Spleen (tissue), 7 donors: Measurements from ENCODE around the gene TMEM14A.

Experiments
- POLR2A ChIP-seq, 3 donors: fragments of 450-650 bp; IDR thresholded peaks; one replicate each; pipeline ENCODE4 v1.5.1; 2017; ENCODE audit warnings: antibody characterized with exemption in 3 of 3, mild to moderate bottlenecking in 1 of 3
- TF ChIP-seq, protein P1 (sequence below), 11 experiments: fragments of 200-600 bp in 7 of 11; fragments of 450-650 bp in 4 of 11; sonication (generic) in 4 of 11; IDR thresholded peaks in 8 of 11; conservative IDR thresholded peaks in 3 of 11; 1 replicate in 7 of 11; 2 replicates in 4 of 11; pipeline versions ENCODE4 v1.4.0 to v1.8.0; 2016 to 2021; ENCODE audit warnings: antibody characterized with exemption in 11 of 11, inconsistent platforms in 4 of 11, mild to moderate bottlenecking in 1 of 11
- donor health status: DM: no; HTN: no; CAD: no; lungs with moderate emphysema.
- donor health status: DM: no; HTN: no; CAD: no.
- donor health status: DM: no; HTN: no; CAD: no.

DNA sequence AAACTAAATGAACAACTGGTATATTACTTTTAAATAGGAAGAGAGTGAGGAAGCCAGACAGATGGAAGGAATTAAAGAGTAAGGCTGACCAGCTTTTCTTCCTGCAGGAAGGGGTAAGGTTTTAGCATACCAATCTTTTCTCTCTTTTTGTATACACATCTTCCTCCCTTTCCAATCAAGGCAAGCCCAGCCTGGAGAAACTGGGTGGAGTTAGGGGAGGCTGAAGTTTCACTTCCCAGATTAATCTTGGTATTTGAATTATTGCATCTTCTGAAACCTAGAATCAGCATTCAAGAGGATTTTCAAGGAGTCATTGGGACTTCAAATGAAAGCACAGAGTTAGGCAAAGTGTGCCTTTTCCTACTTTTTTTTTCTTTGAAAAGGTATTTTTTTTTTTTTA is 33.1 kb downstream of the TMEM14A start:
- TF ChIP-seq POLR2A (IDR thresholded peaks at IDR 0.05): no peak
- TF ChIP-seq, protein P1, sequence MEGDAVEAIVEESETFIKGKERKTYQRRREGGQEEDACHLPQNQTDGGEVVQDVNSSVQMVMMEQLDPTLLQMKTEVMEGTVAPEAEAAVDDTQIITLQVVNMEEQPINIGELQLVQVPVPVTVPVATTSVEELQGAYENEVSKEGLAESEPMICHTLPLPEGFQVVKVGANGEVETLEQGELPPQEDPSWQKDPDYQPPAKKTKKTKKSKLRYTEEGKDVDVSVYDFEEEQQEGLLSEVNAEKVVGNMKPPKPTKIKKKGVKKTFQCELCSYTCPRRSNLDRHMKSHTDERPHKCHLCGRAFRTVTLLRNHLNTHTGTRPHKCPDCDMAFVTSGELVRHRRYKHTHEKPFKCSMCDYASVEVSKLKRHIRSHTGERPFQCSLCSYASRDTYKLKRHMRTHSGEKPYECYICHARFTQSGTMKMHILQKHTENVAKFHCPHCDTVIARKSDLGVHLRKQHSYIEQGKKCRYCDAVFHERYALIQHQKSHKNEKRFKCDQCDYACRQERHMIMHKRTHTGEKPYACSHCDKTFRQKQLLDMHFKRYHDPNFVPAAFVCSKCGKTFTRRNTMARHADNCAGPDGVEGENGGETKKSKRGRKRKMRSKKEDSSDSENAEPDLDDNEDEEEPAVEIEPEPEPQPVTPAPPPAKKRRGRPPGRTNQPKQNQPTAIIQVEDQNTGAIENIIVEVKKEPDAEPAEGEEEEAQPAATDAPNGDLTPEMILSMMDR (IDR thresholded peaks at IDR 0.05 in 8 of 11, conservative IDR thresholded peaks at IDR 0.05 in 3 of 11): no peak
